Type B pancreatic cell (in vitro differentiated cells): ENCODE results near the gene FXYD3. TPM values are rescaled to one million over a fixed set of nuclear protein-coding genes. Genes with fewer than 3 reads are reported as not detected.

Experiments
- DNase-seq: peaks from one replicate; pipeline ENCODE4 v3.0.0; 2021; ENCODE audit warnings: mixed read lengths; ENCODE audit not compliant: unreplicated experiment; ENCODE audit errors: extremely low spot score
- H3K27ac Mint-ChIP-seq: 2 replicates; pipeline ENCODE4 v1.8.0; 2021; ENCODE audit warnings: mild to moderate bottlenecking, mixed read lengths
- H3K27me3 Mint-ChIP-seq: 2 replicates; pipeline ENCODE4 v1.8.0; 2021; ENCODE audit warnings: mixed read lengths
- H3K36me3 Mint-ChIP-seq: 2 replicates; pipeline ENCODE4 v1.8.0; 2021; ENCODE audit warnings: mixed read lengths
- H3K4me1 Mint-ChIP-seq: one replicate; pipeline ENCODE4 v1.8.0; 2021; ENCODE audit warnings: mixed read lengths; ENCODE audit not compliant: unreplicated experiment
- H3K4me3 Mint-ChIP-seq: 2 replicates; pipeline ENCODE4 v1.8.0; 2021; ENCODE audit warnings: mild to moderate bottlenecking, mixed read lengths
- H3K9me3 Mint-ChIP-seq: 2 replicates; pipeline ENCODE4 v1.8.0; 2021; ENCODE audit warnings: mixed read lengths
- total RNA-seq: library from RNA; stranded (reverse); gene quantifications from 2 replicates; pipeline ENCODE4 v1.2.1, GENCODE V29; 2021; ENCODE audit warnings: low replicate concordance
- TF ChIP-seq, protein P1 (sequence below): fragments of 200-600 bp; sonication (generic); conservative IDR thresholded peaks from 2 replicates; pipeline ENCODE4 v1.5.0; 2021; ENCODE audit warnings: antibody characterized with exemption, mild to moderate bottlenecking

FXYD3 gene
- total RNA-seq, 1 donor from 2014 or later = 77.5 TPM

DNA sequence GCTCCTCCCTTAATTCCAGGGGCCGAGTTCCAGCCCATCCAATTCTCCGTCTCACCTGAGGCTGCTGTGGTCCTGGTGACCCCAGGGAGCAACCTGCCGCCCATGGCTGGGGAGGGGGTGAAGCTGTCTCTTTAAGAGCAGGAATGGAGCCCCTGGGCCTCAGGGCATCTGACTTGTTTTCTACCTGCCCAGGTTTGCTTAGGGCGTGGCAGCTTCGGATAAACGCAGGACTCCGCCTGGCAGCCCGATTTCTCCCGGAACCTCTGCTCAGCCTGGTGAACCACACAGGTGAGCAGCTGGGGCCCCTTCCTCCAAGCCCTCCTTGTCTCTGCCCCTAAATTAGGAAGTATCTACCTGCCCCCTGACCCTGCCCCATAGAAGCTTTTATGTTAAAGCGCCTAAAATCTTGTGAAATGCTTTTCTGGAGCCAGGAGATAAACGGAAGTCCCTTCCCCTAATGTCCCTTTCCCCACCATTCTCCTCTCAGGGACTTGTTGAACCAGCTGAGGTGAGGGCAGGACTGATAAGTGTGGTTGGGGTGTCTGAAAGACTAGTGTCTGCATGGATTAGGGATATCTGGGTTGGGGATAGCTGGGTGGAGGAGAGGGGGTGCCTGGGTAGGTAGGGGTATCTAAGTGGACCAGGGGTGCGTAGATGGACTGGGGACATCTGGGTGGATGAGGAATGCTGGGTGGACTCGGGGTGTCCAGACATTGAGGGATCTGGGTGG lies 614 bp downstream of the FXYD3 start:
- no peaks in the 10 kb centered on the region for H3K27me3 Mint-ChIP-seq
- peak overlapping the region; percentile 87 for H3K4me3 Mint-ChIP-seq
- H3K9me3 Mint-ChIP-seq = no peaks in the 10 kb centered on the region
- TF ChIP-seq, protein P1, sequence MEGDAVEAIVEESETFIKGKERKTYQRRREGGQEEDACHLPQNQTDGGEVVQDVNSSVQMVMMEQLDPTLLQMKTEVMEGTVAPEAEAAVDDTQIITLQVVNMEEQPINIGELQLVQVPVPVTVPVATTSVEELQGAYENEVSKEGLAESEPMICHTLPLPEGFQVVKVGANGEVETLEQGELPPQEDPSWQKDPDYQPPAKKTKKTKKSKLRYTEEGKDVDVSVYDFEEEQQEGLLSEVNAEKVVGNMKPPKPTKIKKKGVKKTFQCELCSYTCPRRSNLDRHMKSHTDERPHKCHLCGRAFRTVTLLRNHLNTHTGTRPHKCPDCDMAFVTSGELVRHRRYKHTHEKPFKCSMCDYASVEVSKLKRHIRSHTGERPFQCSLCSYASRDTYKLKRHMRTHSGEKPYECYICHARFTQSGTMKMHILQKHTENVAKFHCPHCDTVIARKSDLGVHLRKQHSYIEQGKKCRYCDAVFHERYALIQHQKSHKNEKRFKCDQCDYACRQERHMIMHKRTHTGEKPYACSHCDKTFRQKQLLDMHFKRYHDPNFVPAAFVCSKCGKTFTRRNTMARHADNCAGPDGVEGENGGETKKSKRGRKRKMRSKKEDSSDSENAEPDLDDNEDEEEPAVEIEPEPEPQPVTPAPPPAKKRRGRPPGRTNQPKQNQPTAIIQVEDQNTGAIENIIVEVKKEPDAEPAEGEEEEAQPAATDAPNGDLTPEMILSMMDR = no peak
- peak overlapping the region; percentile 91 for H3K27ac Mint-ChIP-seq
- H3K36me3 Mint-ChIP-seq = no peaks in the 10 kb centered on the region
- no peak for DNase-seq
- H3K4me1 Mint-ChIP-seq = peaks cover 37% of the 10 kb centered on the region

DNA sequence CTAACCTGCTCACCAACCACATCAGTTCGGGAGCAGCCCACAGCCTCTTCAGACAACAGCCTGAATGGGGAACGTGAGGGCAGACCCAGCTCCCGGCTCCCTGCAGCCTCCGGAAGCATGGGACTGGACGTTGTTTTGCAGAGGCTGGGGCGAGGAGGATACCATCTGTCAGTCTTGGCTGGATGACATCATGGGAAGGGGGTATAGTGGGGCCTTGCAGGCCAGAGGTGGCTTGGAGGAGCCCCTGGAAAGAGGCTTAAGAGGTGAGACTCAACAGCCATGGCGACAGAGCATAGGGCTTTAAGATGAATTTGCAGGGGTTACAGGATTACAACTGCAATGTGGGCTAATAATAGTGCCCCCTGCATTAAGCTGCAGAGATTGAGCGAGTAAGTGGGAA lies 1.5 kb downstream of the FXYD3 start:
- Mint-ChIP-seq H3K36me3 (no peaks in the 10 kb centered on the region), H3K9me3 (no peaks in the 10 kb centered on the region), H3K27me3 (no peaks in the 10 kb centered on the region), H3K27ac (peak overlapping the region; percentile 91), H3K4me1 (peaks cover 39% of the 10 kb centered on the region), H3K4me3 (peak overlapping the region; percentile 87)
- DNase-seq = no peak
- TF ChIP-seq, protein P1 = no peak

DNA sequence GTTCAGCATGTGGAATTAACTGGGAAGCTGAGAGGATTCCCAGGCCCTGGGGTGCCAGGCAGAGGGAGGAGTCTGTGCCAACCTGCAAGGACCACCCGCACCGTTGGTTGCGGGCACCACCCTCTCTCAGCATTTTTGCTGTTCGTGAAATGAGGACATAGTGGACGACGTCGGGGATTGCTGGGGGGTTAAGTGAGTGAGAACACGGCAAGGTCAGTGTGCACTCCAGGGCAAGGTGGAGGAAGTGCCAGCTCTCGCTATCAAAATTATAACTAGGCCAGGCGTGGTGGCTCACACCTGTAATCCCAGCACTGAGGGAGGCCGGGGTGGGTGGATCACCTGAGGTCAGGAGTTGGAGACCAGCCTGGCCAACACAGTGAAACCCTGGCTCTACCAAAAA lies 2.2 kb downstream of the FXYD3 start:
- Mint-ChIP-seq H3K9me3 (no peaks in the 10 kb centered on the region), H3K36me3 (no peaks in the 10 kb centered on the region), H3K4me1 (peaks cover 43% of the 10 kb centered on the region), H3K27me3 (no peaks in the 10 kb centered on the region), H3K4me3 (peak overlapping the region; percentile 64), H3K27ac (peak overlapping the region; percentile 89)
- no peak for DNase-seq
- TF ChIP-seq, protein P1 = no peak

DNA sequence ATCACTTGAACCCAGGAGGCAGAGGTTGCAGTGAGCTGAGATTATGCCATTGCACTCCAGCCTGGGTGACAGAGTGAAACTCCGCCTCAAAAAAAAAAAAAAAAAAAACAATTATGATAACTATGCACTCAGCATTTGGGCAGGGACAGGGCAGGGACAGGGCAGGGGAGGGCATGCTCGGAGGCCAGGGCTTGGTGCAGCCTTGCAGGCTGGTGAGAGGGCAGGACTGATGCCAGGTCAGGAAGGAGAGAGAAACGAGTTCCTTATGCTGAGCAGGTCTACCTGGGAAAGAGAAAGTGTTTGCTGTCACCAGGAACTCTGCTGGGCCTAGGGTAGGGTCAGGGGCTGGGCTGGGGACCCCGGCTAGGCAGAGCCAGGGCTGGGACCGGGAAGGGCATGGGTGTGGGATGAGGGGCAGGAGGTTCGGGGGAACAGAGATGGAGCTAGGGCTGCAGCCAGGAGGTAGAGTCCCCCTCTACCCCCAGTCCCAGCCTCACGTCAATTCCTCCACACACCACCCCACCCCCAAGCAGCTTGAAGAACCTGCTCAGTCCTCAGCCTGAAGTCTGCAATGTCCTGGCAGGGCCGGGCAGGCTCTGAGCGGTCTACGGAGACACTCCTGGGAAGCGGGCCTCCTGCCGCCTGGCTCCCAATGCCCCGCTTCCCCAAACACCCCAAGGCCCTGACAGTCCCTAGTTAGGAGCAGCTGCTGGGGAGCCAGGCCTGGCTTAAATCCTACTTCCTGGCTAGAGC lies 2.8 kb downstream of the FXYD3 start:
- peaks cover 44% of the 10 kb centered on the region for H3K4me1 Mint-ChIP-seq
- no peaks in the 10 kb centered on the region for H3K36me3 Mint-ChIP-seq
- H3K4me3 Mint-ChIP-seq = peak overlapping the region; percentile 77
- H3K27ac Mint-ChIP-seq = peak overlapping the region; percentile 89
- H3K27me3 Mint-ChIP-seq = no peaks in the 10 kb centered on the region
- no peaks in the 10 kb centered on the region for H3K9me3 Mint-ChIP-seq
- no peak for DNase-seq
- TF ChIP-seq, protein P1 = no peak

DNA sequence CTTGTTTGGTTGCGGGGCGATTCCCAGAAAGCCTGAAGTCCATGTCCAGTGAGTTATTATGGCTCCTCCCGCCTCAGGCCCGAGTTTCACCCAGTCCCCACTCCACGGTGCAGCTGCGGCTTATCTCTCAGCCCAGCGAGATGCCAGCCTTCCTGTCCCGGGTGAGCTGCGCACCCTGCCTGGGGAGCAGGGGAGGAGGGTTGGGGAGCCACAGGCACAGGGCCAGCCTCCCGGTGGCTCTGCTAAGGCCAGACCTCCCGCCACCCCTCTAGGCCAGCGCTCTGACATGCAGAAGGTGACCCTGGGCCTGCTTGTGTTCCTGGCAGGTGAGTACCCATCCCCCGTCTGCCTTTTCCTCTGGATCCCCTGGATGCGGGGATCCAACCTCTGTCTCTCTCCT lies 3.5 kb downstream of the FXYD3 start:
- H3K4me3 Mint-ChIP-seq = peak overlapping the region; percentile 77
- H3K9me3 Mint-ChIP-seq = no peaks in the 10 kb centered on the region
- H3K4me1 Mint-ChIP-seq = peaks cover 50% of the 10 kb centered on the region
- no peak for DNase-seq
- no peaks in the 10 kb centered on the region for H3K36me3 Mint-ChIP-seq
- H3K27me3 Mint-ChIP-seq = no peaks in the 10 kb centered on the region
- H3K27ac Mint-ChIP-seq = peak overlapping the region; percentile 89
- TF ChIP-seq, protein P1 = no peak
